C4-2B (cell line): ENCODE data around the gene SHISA9.

Experiments
- H3K27ac ChIP-seq: fragments of 450-650 bp; 2 replicates; pipeline ENCODE4 v1.5.1; 2017
- ZFX ChIP-seq: fragments of 450-650 bp; IDR thresholded peaks from 2 replicates; pipeline ENCODE4 v1.6.1; 2017
- TF ChIP-seq, protein P1 (sequence below): fragments of 450-650 bp; conservative IDR thresholded peaks from 2 replicates; pipeline ENCODE4 v1.5.1; 2017; ENCODE audit warnings: mild to moderate bottlenecking

The SHISA9 gene

GRCh38 chr16:13106464-13106863 is 205.1 kb downstream of the SHISA9 start:
- TF ChIP-seq, protein P1, sequence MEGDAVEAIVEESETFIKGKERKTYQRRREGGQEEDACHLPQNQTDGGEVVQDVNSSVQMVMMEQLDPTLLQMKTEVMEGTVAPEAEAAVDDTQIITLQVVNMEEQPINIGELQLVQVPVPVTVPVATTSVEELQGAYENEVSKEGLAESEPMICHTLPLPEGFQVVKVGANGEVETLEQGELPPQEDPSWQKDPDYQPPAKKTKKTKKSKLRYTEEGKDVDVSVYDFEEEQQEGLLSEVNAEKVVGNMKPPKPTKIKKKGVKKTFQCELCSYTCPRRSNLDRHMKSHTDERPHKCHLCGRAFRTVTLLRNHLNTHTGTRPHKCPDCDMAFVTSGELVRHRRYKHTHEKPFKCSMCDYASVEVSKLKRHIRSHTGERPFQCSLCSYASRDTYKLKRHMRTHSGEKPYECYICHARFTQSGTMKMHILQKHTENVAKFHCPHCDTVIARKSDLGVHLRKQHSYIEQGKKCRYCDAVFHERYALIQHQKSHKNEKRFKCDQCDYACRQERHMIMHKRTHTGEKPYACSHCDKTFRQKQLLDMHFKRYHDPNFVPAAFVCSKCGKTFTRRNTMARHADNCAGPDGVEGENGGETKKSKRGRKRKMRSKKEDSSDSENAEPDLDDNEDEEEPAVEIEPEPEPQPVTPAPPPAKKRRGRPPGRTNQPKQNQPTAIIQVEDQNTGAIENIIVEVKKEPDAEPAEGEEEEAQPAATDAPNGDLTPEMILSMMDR: no peak
- no peak for TF ChIP-seq ZFX
- H3K27ac ChIP-seq: no peak overlapping the region

DNA sequence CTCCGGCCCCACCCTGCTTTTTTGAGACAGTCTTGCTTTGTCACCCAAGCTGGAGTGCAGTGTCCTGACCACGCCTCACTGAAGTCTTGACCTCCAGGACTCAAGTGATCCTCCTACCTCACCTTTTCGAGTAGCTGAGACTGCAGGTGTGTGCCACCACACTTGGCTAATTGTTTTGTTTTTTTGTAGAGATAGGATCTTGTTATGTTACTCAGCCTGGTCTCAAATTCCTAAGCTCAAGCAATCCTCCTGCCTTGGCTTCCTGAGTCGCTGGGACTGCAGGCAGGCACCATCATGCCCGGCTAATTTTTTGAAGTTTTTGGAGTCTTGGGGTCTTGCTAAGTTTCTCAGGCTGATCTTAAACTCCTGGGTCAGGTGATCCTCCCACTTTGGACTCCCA is 206.7 kb downstream of the SHISA9 start:
- no peak for TF ChIP-seq ZFX
- TF ChIP-seq, protein P1: no peak
- no peak overlapping the region for H3K27ac ChIP-seq

- H3K27ac ChIP-seq: no peak overlapping the region
- TF ChIP-seq, protein P1: no peak
- TF ChIP-seq ZFX: no peak
These were observed 207.8 kb downstream of the SHISA9 start for GRCh38 chr16:13109171-13109570.

DNA sequence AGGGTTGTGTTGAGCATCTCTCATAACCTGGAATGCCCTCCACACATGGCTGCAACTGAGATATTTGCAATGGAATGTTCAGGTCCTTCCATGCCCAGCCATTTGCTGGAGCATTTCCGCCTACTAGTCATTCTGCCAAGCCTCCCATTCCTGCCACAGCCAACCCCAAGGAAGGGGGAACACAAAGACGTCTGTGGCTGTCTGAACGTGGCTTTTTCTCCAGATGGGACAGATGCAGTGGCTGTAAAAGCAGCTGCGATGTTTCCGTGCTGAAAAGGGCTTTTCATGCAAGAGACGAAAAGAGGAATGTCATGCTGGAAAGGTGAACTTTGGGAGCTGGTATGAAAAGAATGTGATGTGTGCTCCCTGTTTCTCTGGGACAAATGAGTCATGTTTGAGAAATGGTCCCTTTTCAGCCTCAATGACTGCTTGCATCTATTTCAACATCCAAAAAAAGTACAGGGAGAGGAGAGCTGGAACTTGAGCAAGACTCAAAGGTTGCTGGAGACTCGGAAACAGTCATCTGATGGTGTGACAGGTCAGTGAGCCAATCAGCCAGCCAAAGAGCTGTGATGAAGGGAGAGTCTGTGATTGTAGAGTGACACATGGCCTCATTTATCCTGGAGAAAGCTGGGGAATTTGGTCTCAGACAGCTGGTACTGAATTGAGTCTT is 208.9 kb downstream of the SHISA9 start:
- no peak for TF ChIP-seq ZFX
- TF ChIP-seq, protein P1: no peak
- H3K27ac ChIP-seq: no peak overlapping the region

- H3K27ac ChIP-seq: no peak overlapping the region
- no peak for TF ChIP-seq ZFX
- TF ChIP-seq, protein P1: no peak
These were observed 210.3 kb downstream of the SHISA9 start for GRCh38 chr16:13111747-13112146.

DNA sequence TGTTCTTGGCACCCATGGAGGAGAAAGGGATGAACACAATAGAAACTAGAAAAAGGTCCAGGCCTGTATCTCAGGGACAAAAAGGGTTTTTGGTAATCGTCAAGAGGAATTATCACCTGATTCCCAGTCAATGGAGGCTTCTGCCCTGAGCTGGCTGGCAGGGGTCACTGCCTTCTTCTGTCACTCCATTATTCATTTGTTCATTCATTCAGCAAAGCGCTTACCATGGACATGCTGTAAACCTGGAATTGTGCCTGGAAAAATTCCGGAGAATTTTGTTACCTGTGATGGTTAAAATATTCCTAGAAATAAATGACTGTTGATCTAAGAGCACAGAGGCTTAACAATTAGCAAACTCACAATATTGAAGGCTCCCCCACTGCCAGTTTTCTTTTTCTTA is 212.3 kb downstream of the SHISA9 start:
- no peak overlapping the region for H3K27ac ChIP-seq
- TF ChIP-seq, protein P1: no peak
- no peak for TF ChIP-seq ZFX

- H3K27ac ChIP-seq: no peak overlapping the region
- TF ChIP-seq, protein P1: no peak
These were observed 216.7 kb downstream of the SHISA9 start for GRCh38 chr16:13118091-13118490.
